ENCODE data around the gene CTNS.

CTNS gene

GRCh38 chr17:3708366-3708765, 71.8 kb downstream of the CTNS start:
- Histone ChIP-seq H3K27ac (ENCODE audit: low read depth, low read length) (no peak overlapping the region), H3K27me3 (ENCODE audit: control insufficient read depth in 1 of 2, insufficient read depth in 2 of 2, low read length in 2 of 2) (no peaks in the 10 kb centered on the region), H3K36me3 (ENCODE audit: control insufficient read depth in 1 of 2, insufficient read depth in 2 of 2, low read length in 2 of 2) (peaks cover 0 to 4% of the 10 kb centered on the region in 2 donors), H3K4me3 (ENCODE audit: low read depth in 1 of 2, low read length in 2 of 2) (no peak overlapping the region), H3K9ac (ENCODE audit: low read depth in 1 of 2, low read length in 2 of 2) (no peak overlapping the region), H3K4me1 (ENCODE audit: control insufficient read depth in 1 of 2, insufficient read depth in 2 of 2, low read length in 2 of 2) (peaks cover 0 to 8% of the 10 kb centered on the region in 2 donors), H3K9me3 (ENCODE audit: control insufficient read depth in 1 of 2, low read length in 2 of 2) (no peaks in the 10 kb centered on the region)

- Histone ChIP-seq H3K4me3 (ENCODE audit: low read depth in 1 of 2, low read length in 2 of 2) (no peak overlapping the region), H3K27ac (ENCODE audit: low read depth, low read length) (no peak overlapping the region), H3K4me1 (ENCODE audit: control insufficient read depth in 1 of 2, insufficient read depth in 2 of 2, low read length in 2 of 2) (peaks cover 0 to 8% of the 10 kb centered on the region in 2 donors), H3K27me3 (ENCODE audit: control insufficient read depth in 1 of 2, insufficient read depth in 2 of 2, low read length in 2 of 2) (no peaks in the 10 kb centered on the region), H3K36me3 (ENCODE audit: control insufficient read depth in 1 of 2, insufficient read depth in 2 of 2, low read length in 2 of 2) (peaks cover 12 to 18% of the 10 kb centered on the region in 2 donors), H3K9me3 (ENCODE audit: control insufficient read depth in 1 of 2, low read length in 2 of 2) (no peaks in the 10 kb centered on the region), H3K9ac (ENCODE audit: low read depth in 1 of 2, low read length in 2 of 2) (no peak overlapping the region)
Measured at GRCh38 chr17:3710951-3711383, 74.4 kb downstream of the CTNS start.
